ENCODE measurements around the gene PAWR. TPM values are rescaled to one million over a fixed set of nuclear protein-coding genes. Genes with fewer than 3 reads are reported as not detected.

The PAWR gene
- total RNA-seq, 1 experiment from 2014 or later, result 204 TPM

DNA sequence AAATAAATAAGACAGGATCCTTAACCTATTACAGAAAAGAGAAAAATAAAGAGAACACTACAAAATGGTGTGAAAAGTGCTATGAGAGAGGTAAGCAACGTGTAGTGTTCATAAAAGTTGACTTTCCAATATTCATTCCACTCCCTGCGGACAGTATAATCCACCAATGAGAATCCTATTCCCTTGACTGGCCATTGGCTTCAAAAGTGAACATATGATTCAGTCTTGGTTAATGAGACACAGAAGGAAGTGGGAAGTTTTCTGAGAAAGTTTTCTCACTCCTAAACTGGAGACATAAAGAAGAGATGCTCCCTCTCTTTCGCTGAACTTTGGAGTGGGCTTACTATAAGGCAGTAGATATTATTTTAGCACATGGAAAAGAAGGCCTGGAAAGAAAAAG is 153.1 kb downstream of the PAWR start:
- no peak overlapping the region for H3K4me3 Mint-ChIP-seq (ENCODE audit: low read depth, unreplicated experiment)
- H3K27me3 Mint-ChIP-seq (ENCODE audit: unreplicated experiment), result no peaks in the 10 kb centered on the region
- intact Hi-C loops (cut with micrococcal nuclease; ENCODE audit: unreplicated experiment), result no loop called here
- H3K4me1 Mint-ChIP-seq (ENCODE audit: low read depth, unreplicated experiment), result peaks cover 18% of the 10 kb centered on the region
- TF ChIP-seq CTCF (IDR thresholded peaks at IDR 0.05; ENCODE audit: unreplicated experiment), result no peak
- no TSS peak for BruUV-seq (replicated peaks)
- no peaks in the 10 kb centered on the region for H3K9me3 Mint-ChIP-seq (ENCODE audit: low read depth, unreplicated experiment)
- H3K36me3 Mint-ChIP-seq (ENCODE audit: insufficient read depth, unreplicated experiment), result peaks cover 5% of the 10 kb centered on the region
- no peak overlapping the region for H3K27ac Mint-ChIP-seq (ENCODE audit: unreplicated experiment)
- CTCF ChIA-PET, result no interaction called here
- no peak for DNase-seq

DNA sequence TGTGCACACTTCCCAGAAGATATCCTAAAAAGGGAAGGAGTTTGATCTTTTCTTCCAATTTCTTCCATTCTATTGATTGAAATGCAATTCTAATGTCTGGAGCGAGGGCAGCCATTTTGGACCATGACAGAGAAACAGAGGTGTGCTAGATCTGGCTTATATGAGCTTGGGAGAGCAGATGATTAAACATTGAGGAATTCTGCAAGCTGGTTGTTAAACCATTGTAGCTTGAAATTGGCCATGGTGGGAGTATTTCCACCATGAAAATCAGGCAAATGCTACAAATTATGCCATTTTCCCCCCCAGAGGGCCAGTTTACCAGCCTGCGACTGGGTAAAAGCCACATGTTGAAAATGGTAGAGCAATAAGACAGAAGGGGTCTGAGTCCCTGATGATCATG is 155.0 kb downstream of the PAWR start:
- Mint-ChIP-seq H3K9me3 (ENCODE audit: low read depth, unreplicated experiment) (no peaks in the 10 kb centered on the region), H3K27ac (ENCODE audit: unreplicated experiment) (no peak overlapping the region), H3K36me3 (ENCODE audit: insufficient read depth, unreplicated experiment) (peaks cover 5% of the 10 kb centered on the region), H3K4me1 (ENCODE audit: low read depth, unreplicated experiment) (peaks cover 10% of the 10 kb centered on the region), H3K4me3 (ENCODE audit: low read depth, unreplicated experiment) (no peak overlapping the region), H3K27me3 (ENCODE audit: unreplicated experiment) (no peaks in the 10 kb centered on the region)
- no peak for DNase-seq
- BruUV-seq (replicated peaks), result no TSS peak
- no peak for TF ChIP-seq CTCF (IDR thresholded peaks at IDR 0.05; ENCODE audit: unreplicated experiment)
- CTCF ChIA-PET, result interaction anchor here (1.1 kb wide), 1 partner anchor 8 kb away, joined by 3 read pairs; no protein-coding TSS in a partner anchor
- intact Hi-C loops (cut with micrococcal nuclease; ENCODE audit: unreplicated experiment), result no loop called here

Other genes with a start within 250 kb of the PAWR start
- 86.7 and 97.4 TPM in 2 replicates for gene PPP1R12A, start 244.1 kb upstream of the PAWR start, total RNA-seq (2022)